ENCODE results near the gene NDEL1. TPM values are rescaled to one million over a fixed set of nuclear protein-coding genes. Genes with fewer than 3 reads are reported as not detected.

The NDEL1 gene
- total RNA-seq, 1 experiment from 2014 or later, result 39.2 TPM

DNA sequence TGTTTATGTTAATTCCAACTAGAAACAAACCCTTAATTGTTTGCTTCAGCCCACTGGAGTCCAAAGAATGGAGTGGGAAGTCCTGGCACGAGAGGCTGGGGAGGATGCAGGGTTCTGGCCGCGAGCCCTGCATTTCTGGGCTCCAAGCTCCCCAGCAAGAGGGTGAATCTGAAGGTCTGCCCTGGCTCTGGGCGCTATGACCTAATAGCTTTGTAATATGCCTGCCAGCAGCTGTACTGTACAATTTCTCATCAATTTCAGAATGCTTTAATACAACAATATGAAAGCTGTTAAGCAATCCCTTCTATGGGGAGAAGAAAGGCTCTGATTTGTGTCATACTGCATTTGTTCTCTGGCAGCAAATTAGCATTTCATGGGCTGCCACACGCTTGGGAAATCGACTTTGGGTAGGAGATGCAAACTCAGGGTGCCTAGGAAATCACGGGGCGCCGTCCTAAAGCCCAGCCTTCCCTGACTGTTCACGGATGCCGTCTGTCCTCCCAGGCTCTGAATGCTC is 43.8 kb downstream of the NDEL1 start:
- H3K4me1 ChIP-seq (ENCODE audit: control insufficient read depth in 1 of 2, insufficient read depth in 2 of 2, low read length in 2 of 2), result no peaks in the 10 kb centered on the region
- H2AFZ ChIP-seq (ENCODE audit: low read depth, low read length, poor library complexity, severe bottlenecking), result no peak overlapping the region
- ChIA-PET CTCF (no interaction called here), POLR2A (no interaction called here), RAD21 (ENCODE audit: low non-redundant PET in 1 of 2, low total read pairs in 2 of 2, uncharacterized antibody in 2 of 2, unreplicated experiment in 2 of 2) (interaction anchor here in 1 of 2 experiments (0.7 kb wide), 1 partner anchor 96 kb away, joined by 3 read pairs; no protein-coding TSS in a partner anchor)
- TF ChIP-seq, protein P1, sequence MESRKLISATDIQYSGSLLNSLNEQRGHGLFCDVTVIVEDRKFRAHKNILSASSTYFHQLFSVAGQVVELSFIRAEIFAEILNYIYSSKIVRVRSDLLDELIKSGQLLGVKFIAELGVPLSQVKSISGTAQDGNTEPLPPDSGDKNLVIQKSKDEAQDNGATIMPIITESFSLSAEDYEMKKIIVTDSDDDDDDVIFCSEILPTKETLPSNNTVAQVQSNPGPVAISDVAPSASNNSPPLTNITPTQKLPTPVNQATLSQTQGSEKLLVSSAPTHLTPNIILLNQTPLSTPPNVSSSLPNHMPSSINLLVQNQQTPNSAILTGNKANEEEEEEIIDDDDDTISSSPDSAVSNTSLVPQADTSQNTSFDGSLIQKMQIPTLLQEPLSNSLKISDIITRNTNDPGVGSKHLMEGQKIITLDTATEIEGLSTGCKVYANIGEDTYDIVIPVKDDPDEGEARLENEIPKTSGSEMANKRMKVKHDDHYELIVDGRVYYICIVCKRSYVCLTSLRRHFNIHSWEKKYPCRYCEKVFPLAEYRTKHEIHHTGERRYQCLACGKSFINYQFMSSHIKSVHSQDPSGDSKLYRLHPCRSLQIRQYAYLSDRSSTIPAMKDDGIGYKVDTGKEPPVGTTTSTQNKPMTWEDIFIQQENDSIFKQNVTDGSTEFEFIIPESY (IDR thresholded peaks at IDR 0.05; ENCODE audit: extremely low read depth, insufficient replicate concordance, low read length), result no peak
- TF ChIP-seq JUND (IDR thresholded peaks at IDR 0.05) (no peak), YY1 (IDR thresholded peaks at IDR 0.05; ENCODE audit: extremely low read depth, insufficient replicate concordance, low read depth, low read length) (no peak), EZH2 (IDR thresholded peaks at IDR 0.05) (no peak), FOSL1 (IDR thresholded peaks at IDR 0.05; ENCODE audit: low read depth) (no peak), SP1 (IDR thresholded peaks at IDR 0.05; ENCODE audit: low read depth) (no peak), EZH2phosphoT487 (IDR thresholded peaks at IDR 0.05; ENCODE audit: borderline replicate concordance) (no peak), POLR2A (IDR thresholded peaks at IDR 0.05; ENCODE audit: borderline replicate concordance, extremely low read depth, insufficient read depth, insufficient read length) (no peak), EGR1 (IDR thresholded peaks at IDR 0.05; ENCODE audit: low read depth) (no peak), RAD21 (IDR thresholded peaks at IDR 0.05; ENCODE audit: low read depth) (no peak)
- TF ChIP-seq, protein P2, sequence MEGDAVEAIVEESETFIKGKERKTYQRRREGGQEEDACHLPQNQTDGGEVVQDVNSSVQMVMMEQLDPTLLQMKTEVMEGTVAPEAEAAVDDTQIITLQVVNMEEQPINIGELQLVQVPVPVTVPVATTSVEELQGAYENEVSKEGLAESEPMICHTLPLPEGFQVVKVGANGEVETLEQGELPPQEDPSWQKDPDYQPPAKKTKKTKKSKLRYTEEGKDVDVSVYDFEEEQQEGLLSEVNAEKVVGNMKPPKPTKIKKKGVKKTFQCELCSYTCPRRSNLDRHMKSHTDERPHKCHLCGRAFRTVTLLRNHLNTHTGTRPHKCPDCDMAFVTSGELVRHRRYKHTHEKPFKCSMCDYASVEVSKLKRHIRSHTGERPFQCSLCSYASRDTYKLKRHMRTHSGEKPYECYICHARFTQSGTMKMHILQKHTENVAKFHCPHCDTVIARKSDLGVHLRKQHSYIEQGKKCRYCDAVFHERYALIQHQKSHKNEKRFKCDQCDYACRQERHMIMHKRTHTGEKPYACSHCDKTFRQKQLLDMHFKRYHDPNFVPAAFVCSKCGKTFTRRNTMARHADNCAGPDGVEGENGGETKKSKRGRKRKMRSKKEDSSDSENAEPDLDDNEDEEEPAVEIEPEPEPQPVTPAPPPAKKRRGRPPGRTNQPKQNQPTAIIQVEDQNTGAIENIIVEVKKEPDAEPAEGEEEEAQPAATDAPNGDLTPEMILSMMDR (IDR thresholded peaks at IDR 0.05 in 2 of 3, conservative IDR thresholded peaks at IDR 0.05 in 1 of 3; ENCODE audit: borderline replicate concordance in 1 of 3, insufficient read depth in 1 of 3, low read depth in 2 of 3, low read length in 2 of 3), result no peak
- no TSS peak for BruUV-seq (replicated peaks)
- H4K20me1 ChIP-seq (ENCODE audit: insufficient read depth), result no peaks in the 10 kb centered on the region
- no peaks in the 10 kb centered on the region for H3K9me2 ChIP-seq (ENCODE audit: insufficient read depth)
- intact Hi-C loops (cut with micrococcal nuclease), result no loop called here
- peaks cover 3 to 5% of the 10 kb centered on the region in 2 experiments; a peak in 2 of 4 replicates for H3K9me3 ChIP-seq (ENCODE audit: control insufficient read depth in 1 of 2, insufficient read depth in 1 of 2, low read depth in 1 of 2, low read length in 2 of 2)
- ATAC-seq (no peak), DNase-seq (ENCODE audit: low read depth, low spot score) (no peak)
- no peaks in the 10 kb centered on the region for H3K27me3 ChIP-seq (ENCODE audit: insufficient read depth, low read length)
- no peak overlapping the region for H3K4me3 ChIP-seq (replicated peaks in 1 of 2; ENCODE audit: low read depth in 1 of 2, low read length in 2 of 2)
- no peaks in the 10 kb centered on the region for H3K79me2 ChIP-seq (ENCODE audit: insufficient read depth, low read length)
- H3K4me2 ChIP-seq (ENCODE audit: low read length), result no peak overlapping the region
- no peak overlapping the region for H3K9ac ChIP-seq (ENCODE audit: low read length)
- peaks cover 42 to 46% of the 10 kb centered on the region in 2 experiments for H3K36me3 ChIP-seq (ENCODE audit: control insufficient read depth in 1 of 2, insufficient read depth in 2 of 2, low read length in 2 of 2)
- H3K27ac ChIP-seq (ENCODE audit: low read depth, low read length), result no peak overlapping the region

Measured in HCT116 (cell line).